Activated CD4-positive, alpha-beta T cell treated with anti-CD3 and anti-CD28 coated beads for 1 hour (primary cell): ENCODE results near the gene TOP3A.

Experiments used
- DNase-seq: peaks from one replicate; pipeline ENCODE4 v3.0.0-alpha.2; 2020

TOP3A gene

GRCh38 chr17:18252160-18252559 lies 62.6 kb downstream of the TOP3A start:
- no peak for DNase-seq

- no peak for DNase-seq
Observed at GRCh38 chr17:18251204-18251603, 63.6 kb downstream of the TOP3A start.

GRCh38 chr17:18250708-18251107 lies 64.1 kb downstream of the TOP3A start:
- DNase-seq, result no peak

GRCh38 chr17:18250259-18250658 lies 64.5 kb downstream of the TOP3A start:
- DNase-seq, result no peak

- DNase-seq, result no peak
Observed at GRCh38 chr17:18248811-18249210, 66.0 kb downstream of the TOP3A start.

- peak; percentile 56 for DNase-seq
Observed at GRCh38 chr17:18248300-18248731, 66.5 kb downstream of the TOP3A start.

DNA sequence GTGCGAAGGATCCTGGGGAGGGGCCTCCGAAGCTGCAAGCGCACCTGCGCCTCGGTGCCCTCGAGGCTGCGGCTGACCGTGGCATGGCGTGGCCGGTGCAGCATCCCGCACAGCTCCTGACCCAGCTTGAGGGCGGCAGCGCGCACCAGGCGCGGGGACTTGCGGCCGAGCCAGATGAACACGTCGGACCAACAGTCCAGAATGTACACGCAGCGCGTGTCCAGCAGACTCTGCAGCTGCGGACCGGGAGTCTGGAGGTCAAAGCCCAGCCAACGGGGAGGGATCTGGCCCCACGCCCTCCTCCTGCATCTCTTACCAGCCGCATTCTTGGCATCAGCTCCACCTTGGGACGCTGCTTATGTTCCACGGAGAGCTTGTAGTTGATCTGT lies 67.2 kb downstream of the TOP3A start:
- DNase-seq, result no peak

- no peak for DNase-seq
Observed at GRCh38 chr17:18246880-18247612, 67.7 kb downstream of the TOP3A start.

GRCh38 chr17:18246109-18246725 lies 68.6 kb downstream of the TOP3A start:
- DNase-seq, result no peak

GRCh38 chr17:18245038-18245776 lies 69.6 kb downstream of the TOP3A start:
- DNase-seq, result no peak

- DNase-seq, result no peak
Observed at GRCh38 chr17:18241229-18241871, 73.4 kb downstream of the TOP3A start.

DNA sequence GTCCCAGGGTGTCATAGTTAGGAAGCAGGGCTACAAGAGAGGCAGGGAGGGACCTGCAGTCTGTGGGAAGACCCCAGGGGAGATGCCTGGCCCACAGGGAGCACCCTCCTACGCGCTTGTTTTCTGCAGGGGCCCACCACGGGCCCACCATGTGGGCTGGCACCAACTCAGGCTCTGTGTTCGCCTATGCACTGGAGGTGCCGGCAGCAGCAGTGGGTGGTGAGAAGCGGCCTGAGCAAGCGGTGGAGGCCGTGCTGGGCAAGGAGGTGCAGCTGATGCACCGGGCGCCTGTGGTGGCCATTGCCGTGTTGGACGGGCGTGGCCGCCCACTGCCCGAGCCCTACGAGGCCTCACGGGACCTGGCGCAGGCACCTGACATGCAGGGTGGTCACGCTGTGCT lies 74.3 kb downstream of the TOP3A start:
- no peak for DNase-seq

- no peak for DNase-seq
Observed at GRCh38 chr17:18238299-18238698, 76.5 kb downstream of the TOP3A start.

GRCh38 chr17:18237461-18237860 lies 77.3 kb downstream of the TOP3A start:
- DNase-seq, result no peak

- DNase-seq, result no peak
Observed at GRCh38 chr17:18236494-18236893, 78.3 kb downstream of the TOP3A start.

DNA sequence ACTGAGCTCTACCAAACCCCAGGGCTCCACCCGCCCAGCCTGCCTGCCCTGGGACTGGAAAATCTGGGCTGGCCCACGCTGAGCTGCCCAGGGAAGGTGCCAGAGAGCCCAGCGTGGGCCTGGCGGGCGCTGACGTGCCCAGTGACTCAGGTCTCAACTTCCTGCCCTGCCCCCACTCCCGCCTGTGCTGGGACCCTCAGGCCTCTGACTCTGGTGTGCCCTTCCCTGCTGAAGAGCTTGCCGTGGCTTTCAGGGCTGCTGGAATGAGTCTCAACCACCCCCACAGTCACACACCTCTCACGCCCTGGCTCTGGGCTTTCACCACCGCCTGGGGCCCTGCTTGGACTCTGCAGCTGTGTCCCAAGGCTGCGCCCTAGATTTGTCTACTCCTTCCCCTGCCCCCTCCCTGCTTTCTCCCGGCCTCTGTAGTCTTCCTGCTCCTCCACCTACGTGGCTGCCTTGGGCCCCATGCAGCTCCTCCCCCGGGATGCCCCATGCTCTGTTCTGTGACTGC lies 79.0 kb downstream of the TOP3A start:
- DNase-seq, result no peak

DNA sequence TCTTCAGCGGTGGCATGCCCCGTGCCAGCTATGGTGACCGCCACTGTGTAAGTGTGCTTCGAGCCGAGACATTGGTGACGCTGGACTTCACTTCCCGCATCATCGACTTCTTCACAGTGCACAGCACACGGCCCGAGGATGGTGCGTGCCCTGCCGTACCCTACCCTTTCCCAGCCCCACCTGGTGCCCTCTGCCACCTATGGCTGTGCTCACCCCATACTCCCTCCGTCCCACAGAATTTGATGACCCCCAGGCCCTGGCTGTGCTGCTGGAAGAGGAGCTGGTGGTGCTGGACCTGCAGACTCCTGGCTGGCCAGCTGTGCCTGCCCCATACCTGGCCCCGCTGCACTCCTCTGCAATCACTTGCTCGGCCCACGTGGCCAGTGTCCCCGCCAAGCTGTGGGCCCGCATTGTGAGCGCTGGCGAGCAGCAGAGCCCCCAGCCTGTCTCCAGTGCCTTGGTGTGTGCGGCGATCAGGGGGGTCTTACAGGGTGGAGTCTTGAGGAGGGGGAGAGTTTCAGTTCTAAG lies 79.9 kb downstream of the TOP3A start:
- DNase-seq, result no peak

- no peak for DNase-seq
Observed at GRCh38 chr17:18233803-18234518, 80.8 kb downstream of the TOP3A start.

GRCh38 chr17:18231164-18231563 lies 83.6 kb downstream of the TOP3A start:
- DNase-seq, result no peak

GRCh38 chr17:18230288-18231141 lies 84.3 kb downstream of the TOP3A start:
- no peak for DNase-seq

DNA sequence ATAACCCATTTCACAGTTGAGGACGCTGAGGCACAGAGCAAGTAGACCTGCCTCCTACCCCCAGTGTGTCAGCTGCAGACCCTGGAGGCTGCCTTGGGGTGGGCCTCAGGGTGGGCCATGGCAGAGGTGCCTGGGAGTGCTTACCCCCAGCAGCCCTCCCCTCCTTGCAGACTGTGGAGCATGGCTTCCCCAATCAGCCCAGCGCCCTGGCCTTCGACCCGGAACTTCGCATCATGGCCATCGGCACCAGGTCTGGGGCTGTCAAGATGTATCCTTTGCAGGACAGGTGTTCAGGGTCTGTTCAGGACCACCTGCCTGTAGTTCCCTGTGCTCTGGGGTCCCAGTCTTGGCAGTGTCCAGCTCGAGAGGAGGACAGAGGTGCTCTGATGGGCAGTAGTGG lies 85.0 kb downstream of the TOP3A start:
- DNase-seq, result no peak
